Left cardiac atrium (tissue), 4 donors: Measurements from ENCODE around the gene CAMK1D. TPM values are rescaled to one million over a fixed set of nuclear protein-coding genes. Genes with fewer than 3 reads are reported as not detected.

Source experiments
- ATAC-seq, 2 donors: fragments of 200-7000 bp; cut with Tn5 transposase; one replicate each; pipeline ENCODE4 v1.9.1; 2020; ENCODE audit warnings: mild to moderate bottlenecking in 2 of 2, moderate library complexity in 2 of 2
- DNase-seq: peaks from one replicate; pipeline ENCODE4 v3.0.0-alpha.2; 2020
- intact Hi-C, 2 donors: fragments of 100-400 bp; cut with DNase I; formaldehyde crosslinking; loops; one replicate each; pipeline versions ENCODE4 v1.14.1 to v1.15.1; 2022 to 2023
- total RNA-seq, 2 donors: library from RNA; stranded (reverse); fragmentation: NEBNext Ultra II Directional; extraction: Animal tissue kit (Norgen Biotek cat#: 25700); gene quantifications; one replicate each; pipeline ENCODE4 v1.2.1, GENCODE V29; 2021
- donor health status: DM: no; HTN: yes; CAD: no.
- donor health status: DM: no; HTN: yes; CAD: no; lungs with severe emphysema.
- donor health status: DM: yes; HTN: yes; CAD: no.
- donor health status: Dilated cardiomyopathy.

Gene CAMK1D
- total RNA-seq, 2 donors from 2014 or later = 23.8 to 38.5 TPM

DNA sequence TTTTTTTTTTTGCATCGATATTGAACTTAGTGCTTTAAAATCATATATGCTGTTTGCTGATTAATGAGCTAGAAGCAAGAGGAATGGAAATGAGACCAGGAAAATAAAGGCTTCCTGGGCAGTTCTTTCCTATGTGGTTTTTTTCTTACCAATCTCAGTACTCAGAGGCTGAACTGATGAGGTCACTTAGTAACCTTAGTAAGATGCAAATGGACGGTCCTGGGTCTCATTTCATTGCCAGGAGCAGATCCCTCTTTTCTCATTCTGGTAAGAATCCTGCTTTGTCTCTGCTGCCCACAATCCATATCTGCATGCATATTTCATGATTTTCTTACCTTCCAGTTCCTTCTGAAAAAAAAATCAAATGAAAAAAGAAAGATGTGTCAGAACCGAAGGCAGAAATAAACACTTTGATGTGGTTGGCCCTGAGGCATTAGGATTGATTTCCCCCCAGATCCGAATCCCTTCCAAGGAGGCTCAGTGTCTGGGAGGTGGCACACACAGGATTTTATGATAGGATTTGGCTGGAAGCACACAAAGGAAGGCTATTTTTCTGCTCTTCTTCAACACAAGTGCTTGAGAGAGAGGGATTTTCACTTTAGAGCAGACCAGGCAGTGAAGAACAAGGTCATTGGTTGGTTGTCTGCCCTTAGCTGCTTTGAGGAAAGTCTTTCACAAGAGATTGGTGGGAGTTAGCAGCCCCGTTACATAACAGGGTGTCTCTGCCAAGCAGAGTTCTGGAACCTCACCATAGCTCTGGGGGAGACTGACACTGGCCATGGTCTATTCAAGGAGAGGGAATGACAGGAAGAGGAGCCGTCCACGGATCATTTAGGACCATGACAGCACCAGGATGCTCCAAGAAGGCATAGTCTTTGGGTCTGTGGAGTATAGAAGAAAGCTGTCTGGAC, 150.0 kb downstream of the CAMK1D start:
- ATAC-seq (peak; percentile 70 to 93), DNase-seq (no peak)
- intact Hi-C loops = no loop called here

GRCh38 chr10:12500381-12501303, 151.3 kb downstream of the CAMK1D start:
- intact Hi-C loops = no loop called here
- no peak for DNase-seq
- ATAC-seq = peak; percentile 16 to 19

- intact Hi-C loops = no loop called here
- ATAC-seq (peak in 1 of 2 donors; percentile 1), DNase-seq (no peak)
These were observed 152.0 kb downstream of the CAMK1D start for GRCh38 chr10:12501324-12501723.

DNA sequence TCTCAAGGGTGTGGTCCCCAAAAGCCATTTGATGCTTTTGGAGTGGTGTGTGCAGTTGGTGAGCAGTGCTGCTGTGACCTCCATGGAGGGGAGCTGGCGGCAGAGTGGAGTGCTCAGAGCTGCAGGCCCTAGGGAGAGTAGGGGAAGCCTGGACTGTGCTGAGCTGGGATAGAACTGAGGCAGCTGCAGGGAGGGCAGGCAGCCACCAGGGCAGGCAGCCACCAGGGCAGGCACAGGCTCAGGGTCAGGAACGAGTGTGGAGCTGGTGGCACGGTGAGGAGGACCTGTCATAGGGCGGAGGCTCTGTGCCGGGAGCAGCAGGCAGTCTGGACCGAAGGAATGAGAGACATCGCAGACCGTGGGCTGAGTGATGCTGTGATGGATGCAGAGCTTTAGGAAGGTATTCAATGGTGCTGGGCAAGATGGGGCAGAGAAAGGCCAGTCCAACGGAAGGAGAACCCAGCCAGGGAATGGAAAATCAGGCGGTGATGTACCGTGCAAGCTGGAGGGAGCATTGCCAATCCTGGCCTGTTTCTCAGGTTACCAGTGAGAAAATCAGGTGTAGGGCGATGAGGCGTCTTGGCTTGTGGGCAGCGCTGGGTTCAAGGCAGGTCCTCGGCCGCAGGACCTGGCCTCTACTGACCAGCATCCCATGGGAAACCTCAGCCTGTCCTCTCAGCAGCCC, 152.6 kb downstream of the CAMK1D start:
- DNase-seq (no peak), ATAC-seq (peak; percentile 53 to 61)
- intact Hi-C loops = no loop called here

DNA sequence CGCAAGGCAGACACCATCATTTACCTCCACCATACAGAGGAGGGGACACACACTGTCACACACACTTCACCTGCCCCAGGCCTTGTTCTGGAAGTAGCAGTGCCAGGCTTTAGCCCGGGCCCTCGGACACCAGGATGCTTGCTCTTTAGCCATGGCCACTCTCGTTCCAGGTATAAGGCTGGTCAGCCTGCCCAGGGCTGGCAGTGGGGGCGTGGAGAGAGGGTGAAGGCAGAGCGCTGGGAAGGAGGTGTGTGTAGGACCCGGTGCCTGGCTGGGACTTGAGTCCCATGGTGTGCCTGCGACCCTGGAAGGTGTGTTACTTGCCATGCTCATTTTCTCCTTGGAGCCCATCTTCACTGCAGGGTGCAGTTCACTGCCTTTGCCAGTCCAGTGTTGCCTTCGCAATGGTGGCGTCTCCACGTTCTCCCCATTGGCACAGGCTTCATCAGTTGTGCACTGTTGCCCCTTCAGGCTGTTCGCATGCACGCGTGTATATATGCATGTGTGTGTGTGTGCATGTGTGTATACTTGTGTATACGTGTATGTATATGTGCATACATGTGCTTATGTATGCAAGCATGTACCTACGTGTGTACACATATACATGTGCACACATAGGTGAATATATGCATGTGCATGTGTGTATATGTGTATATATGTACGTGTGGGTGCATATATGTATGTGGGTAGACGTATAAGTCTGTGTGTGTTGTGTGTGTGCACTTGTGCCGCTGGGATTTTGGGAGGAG, 153.4 kb downstream of the CAMK1D start:
- DNase-seq = no peak
- intact Hi-C loops = no loop called here
- ATAC-seq = no peak

GRCh38 chr10:12503311-12503710, 154.0 kb downstream of the CAMK1D start:
- no peak for DNase-seq
- intact Hi-C loops = no loop called here
- no peak for ATAC-seq

- DNase-seq (no peak), ATAC-seq (no peak)
- intact Hi-C loops = no loop called here
These were observed 154.8 kb downstream of the CAMK1D start for GRCh38 chr10:12504176-12504575.

GRCh38 chr10:12504628-12505027, 155.3 kb downstream of the CAMK1D start:
- intact Hi-C loops = no loop called here
- DNase-seq = no peak

GRCh38 chr10:12505683-12506082, 156.3 kb downstream of the CAMK1D start:
- no peak for DNase-seq
- no peak for ATAC-seq
- intact Hi-C loops = no loop called here

More at GRCh38 chr10:12504628-12505027, 155.3 kb downstream of the CAMK1D start:
- no peak for ATAC-seq

DNA sequence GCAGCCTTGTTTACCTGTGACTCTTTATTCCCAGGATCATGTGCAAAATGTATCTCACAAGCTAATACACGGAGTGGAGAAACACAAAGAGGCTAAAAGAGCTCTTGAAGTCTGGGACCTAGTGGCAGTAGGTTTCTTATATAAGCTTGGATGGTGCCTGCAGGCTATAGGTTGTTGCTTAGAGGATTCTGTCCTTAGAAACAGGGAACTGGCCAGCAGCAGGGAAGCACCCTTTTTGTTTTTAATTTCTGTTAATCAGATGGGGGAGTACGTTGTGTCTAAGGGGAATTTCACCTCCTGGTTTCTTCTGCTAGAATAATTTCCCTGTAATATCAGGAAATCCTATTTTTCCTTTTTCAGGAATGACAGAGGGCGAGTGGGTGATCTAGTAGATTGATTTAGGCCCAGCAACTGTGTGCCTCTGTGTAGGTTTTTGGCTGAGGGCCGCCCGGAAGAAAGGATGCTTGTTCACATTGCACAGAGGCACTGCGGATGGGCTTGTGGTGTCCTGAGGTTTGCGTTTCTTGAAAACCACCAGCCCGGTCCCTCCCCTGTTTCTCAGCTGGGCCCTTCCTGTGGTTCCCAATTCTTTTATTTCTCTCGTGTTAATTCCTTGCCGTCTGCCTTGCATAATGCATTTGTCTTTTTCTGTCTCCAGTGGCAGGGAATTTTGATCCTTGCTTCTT, 158.0 kb downstream of the CAMK1D start:
- intact Hi-C loops = no loop called here
- DNase-seq = no peak
- ATAC-seq = no peak

- DNase-seq (no peak), ATAC-seq (no peak)
- intact Hi-C loops = no loop called here
These were observed 158.8 kb downstream of the CAMK1D start for GRCh38 chr10:12508165-12508564.

DNA sequence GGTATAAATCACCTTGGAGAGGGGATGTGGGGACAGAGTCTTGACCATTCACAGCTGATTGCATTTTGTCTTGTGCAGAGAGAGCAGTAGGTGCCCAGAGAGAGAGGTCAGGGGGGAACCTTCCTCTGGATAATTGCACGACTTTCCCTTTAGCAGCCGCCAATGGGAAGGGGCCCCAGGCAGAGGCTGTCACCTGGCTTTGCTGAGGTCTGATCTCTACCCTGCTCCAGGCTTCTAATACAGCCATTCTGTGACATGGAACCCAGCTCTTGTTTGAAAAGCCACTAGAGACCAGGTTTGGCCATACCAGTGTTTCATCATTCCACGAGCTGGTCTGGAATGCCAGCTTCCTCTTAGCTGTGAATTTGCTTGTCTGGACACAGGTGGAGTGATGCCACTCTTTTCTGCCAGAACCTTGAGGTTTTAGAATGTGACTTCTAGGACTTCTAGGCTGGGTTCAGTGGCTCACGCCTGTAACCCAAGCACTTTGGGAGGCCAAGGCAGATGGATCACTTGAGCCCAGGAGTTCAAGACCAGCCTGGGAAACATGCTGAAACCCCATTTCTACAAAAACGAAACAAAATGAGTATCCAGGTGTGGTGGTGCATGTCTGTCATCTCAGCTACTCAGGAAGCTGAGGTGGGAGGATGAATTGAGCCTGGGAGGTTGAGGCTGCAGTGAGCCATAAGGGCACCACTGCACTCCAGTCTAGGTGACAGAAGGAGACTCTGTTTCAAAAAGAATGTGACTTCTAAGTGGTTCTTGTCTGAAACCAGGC, 159.9 kb downstream of the CAMK1D start:
- DNase-seq (no peak), ATAC-seq (no peak)
- intact Hi-C loops = no loop called here

GRCh38 chr10:12509794-12510100, 160.4 kb downstream of the CAMK1D start:
- DNase-seq (no peak), ATAC-seq (no peak)
- intact Hi-C loops = no loop called here

DNA sequence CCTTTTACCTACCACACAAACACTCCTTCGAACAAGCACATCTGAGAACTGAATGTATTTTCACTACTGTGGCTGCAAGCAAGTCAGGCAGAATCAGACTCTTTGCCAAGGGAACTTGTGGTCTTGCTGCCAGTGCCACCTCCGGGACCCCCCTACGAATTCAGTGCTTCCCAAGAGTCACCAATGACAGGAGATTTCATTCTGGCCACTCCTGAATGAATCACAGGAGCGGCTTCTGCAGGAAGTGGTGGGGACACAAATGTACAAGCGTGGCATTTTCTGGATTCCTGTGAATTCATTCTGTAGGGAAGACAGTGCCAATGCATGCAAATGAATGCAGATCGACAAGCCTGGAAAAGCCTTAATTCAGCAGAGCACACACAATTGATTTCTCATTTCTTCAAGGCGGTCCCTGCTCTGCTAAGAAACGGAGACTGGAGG, 161.2 kb downstream of the CAMK1D start:
- intact Hi-C loops = no loop called here
- ATAC-seq (no peak), DNase-seq (no peak)

GRCh38 chr10:12510984-12511383, 161.6 kb downstream of the CAMK1D start:
- ATAC-seq = no peak
- DNase-seq = no peak
- intact Hi-C loops = no loop called here

- DNase-seq (no peak), ATAC-seq (no peak)
- intact Hi-C loops = no loop called here
These were observed 162.3 kb downstream of the CAMK1D start for GRCh38 chr10:12511651-12512050.

DNA sequence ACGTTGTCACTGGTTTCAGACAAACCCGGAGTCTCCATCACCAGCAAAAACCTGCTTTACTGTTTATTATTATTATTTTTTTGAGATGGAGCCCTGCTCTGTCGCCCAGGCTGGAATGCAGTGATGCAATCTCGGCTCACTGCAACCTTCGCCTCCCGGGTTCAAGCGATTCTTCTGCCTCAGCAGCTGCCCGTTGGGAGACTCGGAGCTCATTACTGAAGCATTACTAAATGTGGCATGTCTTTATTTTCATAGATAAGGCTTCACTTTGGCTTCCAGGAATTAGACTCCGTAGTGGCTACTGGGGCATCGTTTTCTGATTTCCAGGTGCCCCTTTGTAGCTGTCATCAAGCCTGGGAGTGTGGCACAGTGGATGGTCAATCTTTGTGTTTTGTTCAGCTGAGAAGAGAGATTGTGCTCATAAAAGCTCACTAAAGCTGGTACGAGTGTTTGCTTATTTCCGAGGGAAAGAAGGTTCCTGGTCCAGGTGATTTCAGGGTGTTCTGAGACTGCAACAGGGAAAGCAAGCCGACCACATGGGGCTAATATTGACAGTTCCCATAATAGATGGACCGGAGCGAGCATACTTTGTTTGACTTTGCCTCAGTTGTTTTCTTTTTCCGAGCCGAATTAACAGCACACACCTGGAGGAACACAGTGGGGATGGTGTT, 163.1 kb downstream of the CAMK1D start:
- DNase-seq (no peak), ATAC-seq (no peak)
- intact Hi-C loops = no loop called here
